DOHH2 (cell line): Measurements from ENCODE around the gene MTMR2.

Experiments
- CTCF ChIP-seq: fragments of 200-600 bp; sonication (generic); IDR thresholded peaks from one replicate; pipeline ENCODE4 v1.5.1; 2014; ENCODE audit warnings: antibody characterized with exemption, mild to moderate bottlenecking, low read depth, low read length; ENCODE audit not compliant: poor library complexity, severe bottlenecking
- EZH2phosphoT487 ChIP-seq: fragments of 200-600 bp; sonication (generic); IDR thresholded peaks from 2 replicates; pipeline ENCODE4 v1.6.1; 2017; ENCODE audit warnings: borderline replicate concordance, mild to moderate bottlenecking, antibody characterized with exemption, low read length, moderate library complexity, mixed read lengths

- TF ChIP-seq CTCF, result no peak
- TF ChIP-seq EZH2phosphoT487, result no peak
Measured at GRCh38 chr11:95907476-95907875, 16.4 kb downstream of the MTMR2 start.
